Purkinje cell (primary cell): ENCODE data around the gene PRH2. TPM values are rescaled to one million over a fixed set of nuclear protein-coding genes. Genes with fewer than 3 reads are reported as not detected.

Experiments
- polyA plus RNA-seq: library from polyadenylated mRNA; unstranded; fragments of >200 nt; fragmentation: Nextera tagmentation; gene quantifications from 2 replicates; pipeline ENCODE4 v1.2.1, GENCODE V29; 2014

PRH2 gene
- polyA plus RNA-seq = not detected in 2 replicates

GRCh38 chr12:10928746-10929286, at the start of gene PRH2:
Gene PRH2 (plus strand): TSS chr12:10929236. CDS start chr12:10929274, 38 bp downstream.

DNA sequence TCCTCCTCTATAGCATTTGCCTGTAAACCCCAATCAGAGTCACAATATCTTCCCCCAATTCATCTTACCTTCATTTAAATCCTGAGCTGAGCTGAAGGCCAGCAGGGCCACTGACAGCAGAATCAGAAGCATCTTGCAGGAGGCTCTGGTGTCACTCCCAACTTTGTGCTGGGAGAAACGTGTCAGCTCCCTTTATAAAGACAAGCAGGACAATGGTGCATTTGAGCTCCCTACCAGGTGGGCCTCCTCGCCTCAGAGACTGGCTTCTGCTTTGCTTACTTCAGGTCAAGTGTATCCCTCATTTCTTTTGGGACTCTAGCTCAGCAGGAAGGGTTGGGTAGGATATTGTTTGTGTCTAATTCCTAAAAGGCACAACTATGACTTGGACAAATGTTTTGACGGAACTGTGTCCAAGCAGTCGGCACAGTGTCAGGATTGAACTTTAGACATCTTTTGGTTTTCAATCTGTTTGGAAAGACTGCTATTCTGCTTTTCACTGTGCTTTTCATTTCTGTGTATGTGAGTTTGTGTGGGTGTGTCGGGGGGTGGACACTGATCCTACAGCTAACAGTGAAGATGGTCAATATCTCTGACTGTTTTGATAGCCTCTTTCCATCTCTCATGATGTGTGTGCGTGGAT, 44.8 kb upstream of the PRH2 start, which contains the start of gene PRH1:
PRH1 (minus strand) TSS at position 170 of the 640 bp plus-strand sequence; CDS start at position 132, 38 bp downstream.

GRCh38 chr12:10909462-10909861, 19.6 kb upstream of the PRH2 start, which contains the start of gene TAS2R13:
Gene TAS2R13 (minus strand): TSS chr12:10909562. CDS start chr12:10909298, 264 bp downstream.

GRCh38 chr12:10939163-10939562, 10.1 kb downstream of the PRH2 start, which contains the start of gene TAS2R14:
Gene TAS2R14 (minus strand): TSS chr12:10939263. CDS start chr12:10939207, 56 bp downstream.

Other genes starting within 250 kb of the PRH2 start
- gene YBX3, start 205.9 kb upstream of the PRH2 start, polyA plus RNA-seq = 1.5 and 2.4 TPM in 2 replicates
- gene TAS2R7, start 126.6 kb upstream of the PRH2 start, polyA plus RNA-seq = 0.30 TPM in 1 of 2 replicates, not detected in the other
- not detected in 2 replicates for gene TAS2R8, start 122.0 kb upstream of the PRH2 start, polyA plus RNA-seq
- gene TAS2R9, start 119.1 kb upstream of the PRH2 start, polyA plus RNA-seq = not detected in 2 replicates
- 3.4 and 4.6 TPM in 2 replicates for gene TAS2R10, start 102.9 kb upstream of the PRH2 start, polyA plus RNA-seq
- gene PRR4, start 79.8 kb upstream of the PRH2 start, polyA plus RNA-seq = 17.7 and 22.1 TPM in 2 replicates
- 31.6 and 47.9 TPM in 2 replicates for gene PRH1, start 45.0 kb upstream of the PRH2 start, polyA plus RNA-seq
- gene TAS2R13, start 19.7 kb upstream of the PRH2 start, polyA plus RNA-seq = 0.20 and 0.54 TPM in 2 replicates
- gene TAS2R14, start 10.0 kb downstream of the PRH2 start, polyA plus RNA-seq = 10.0 and 17.3 TPM in 2 replicates
- gene TAS2R50, start 57.7 kb downstream of the PRH2 start, polyA plus RNA-seq = not detected in 2 replicates
- 0.87 TPM in 1 of 2 replicates, not detected in the other for gene TAS2R20, start 69.1 kb downstream of the PRH2 start, polyA plus RNA-seq
- gene TAS2R19, start 93.4 kb downstream of the PRH2 start, polyA plus RNA-seq = 0.81 and 2.3 TPM in 2 replicates
- not detected in 2 replicates for gene TAS2R31, start 102.2 kb downstream of the PRH2 start, polyA plus RNA-seq
- gene TAS2R46, start 133.1 kb downstream of the PRH2 start, polyA plus RNA-seq = 2.0 TPM in 1 of 2 replicates, not detected in the other
- not detected in 2 replicates for gene TAS2R43, start 163.1 kb downstream of the PRH2 start, polyA plus RNA-seq
- 0.32 and 0.52 TPM in 2 replicates for gene TAS2R30, start 205.4 kb downstream of the PRH2 start, polyA plus RNA-seq
- gene SMIM10L1, start 242.0 kb downstream of the PRH2 start, polyA plus RNA-seq = 17.9 and 18.2 TPM in 2 replicates